Skin epidermis (tissue), 12 donors: Measurements from ENCODE around the gene HEATR1.
A peak's percentile ranks its signal among the peaks of the same experiment; 100 is the strongest.
"Not testable (repeated sequence)": the region's sequence is repeated elsewhere in the genome, so short reads cannot be mapped to it uniquely, and the experiment has no call there.

Experiments
- H3K27ac ChIP-seq, 21 experiments: fragments of 200-600 bp; sonication (generic) in 11 of 21; one replicate each; pipeline ENCODE4 v1.5.0; 2020; ENCODE audit warnings: mild to moderate bottlenecking in 3 of 21, inconsistent platforms in 2 of 21, moderate library complexity in 2 of 21
- H3K4me3 ChIP-seq, 7 experiments: fragments of 200-600 bp; sonication (generic) in 2 of 7; one replicate each; pipeline ENCODE4 v1.5.0; 2020; ENCODE audit warnings: inconsistent platforms in 2 of 7, mild to moderate bottlenecking in 2 of 7, moderate library complexity in 1 of 7

HEATR1 gene

DNA sequence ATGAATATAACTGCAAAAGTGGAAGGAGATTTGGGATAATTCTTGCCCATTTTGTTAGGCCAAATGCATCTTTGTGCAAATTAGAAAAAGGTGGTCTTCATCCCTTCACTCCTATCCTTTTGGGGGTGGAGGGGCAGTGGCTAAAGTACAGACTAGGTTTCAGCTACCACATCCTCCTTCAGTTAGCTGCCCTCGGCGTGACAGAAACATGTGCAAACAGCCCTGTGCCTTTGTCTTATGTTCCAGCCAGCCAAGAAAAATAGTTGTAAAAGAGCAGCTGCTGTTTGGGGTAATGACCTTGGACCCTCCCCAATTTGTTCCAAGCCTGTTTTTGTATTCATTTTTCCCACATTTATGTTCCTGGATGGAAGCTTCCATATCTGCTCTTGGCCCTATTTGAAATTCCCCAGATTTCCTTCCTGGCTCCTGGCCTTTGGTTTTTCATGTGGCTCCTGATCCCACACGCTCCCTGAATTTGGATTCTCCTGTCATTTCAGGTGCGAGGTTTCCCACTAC, 88.8 kb downstream of the HEATR1 start:
- peak overlapping the region in 6 of 21 experiments; percentile 31 to 87 (median 70) for H3K27ac ChIP-seq

DNA sequence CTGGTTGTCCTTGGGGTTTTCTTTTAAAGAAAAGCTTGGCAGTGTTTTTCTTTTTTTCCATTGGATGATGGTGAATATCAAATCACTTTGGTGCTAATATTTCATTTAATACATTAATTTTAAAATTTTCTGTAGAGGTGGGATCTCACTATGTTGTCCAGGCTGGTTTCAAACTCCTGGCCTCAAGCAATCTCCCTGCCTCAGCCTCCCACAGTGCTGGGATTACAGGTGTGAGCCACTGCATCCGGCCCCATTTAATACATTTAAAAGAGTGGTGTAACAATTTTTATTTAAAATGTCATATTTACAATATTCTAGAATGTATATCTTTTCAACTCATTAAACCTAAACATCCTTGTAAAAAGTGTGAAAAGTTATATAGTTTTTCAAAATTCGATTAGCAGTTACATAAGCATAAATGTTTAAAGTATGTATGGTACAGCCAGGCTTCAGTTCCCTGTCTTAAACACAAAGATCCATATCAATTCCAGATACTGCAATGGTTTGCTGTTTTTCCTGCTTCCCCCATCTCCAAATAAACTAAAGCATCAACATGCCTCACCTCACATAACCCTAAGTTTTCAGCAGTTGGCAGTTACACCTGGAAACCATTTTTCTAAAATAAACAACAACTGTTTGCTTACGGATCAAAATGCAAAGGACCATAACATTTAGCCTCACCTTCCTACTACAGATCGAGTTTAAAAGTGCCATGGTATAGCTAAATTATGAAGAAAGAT, 89.4 kb downstream of the HEATR1 start:
- peak overlapping the region in 4 of 21 experiments; percentile 66 to 87 (median 76) for H3K27ac ChIP-seq
- no peak overlapping the region for H3K4me3 ChIP-seq

More for the DNA sequence above, 88.8 kb downstream of the HEATR1 start:
- H3K4me3 ChIP-seq, result no peak overlapping the region

DNA sequence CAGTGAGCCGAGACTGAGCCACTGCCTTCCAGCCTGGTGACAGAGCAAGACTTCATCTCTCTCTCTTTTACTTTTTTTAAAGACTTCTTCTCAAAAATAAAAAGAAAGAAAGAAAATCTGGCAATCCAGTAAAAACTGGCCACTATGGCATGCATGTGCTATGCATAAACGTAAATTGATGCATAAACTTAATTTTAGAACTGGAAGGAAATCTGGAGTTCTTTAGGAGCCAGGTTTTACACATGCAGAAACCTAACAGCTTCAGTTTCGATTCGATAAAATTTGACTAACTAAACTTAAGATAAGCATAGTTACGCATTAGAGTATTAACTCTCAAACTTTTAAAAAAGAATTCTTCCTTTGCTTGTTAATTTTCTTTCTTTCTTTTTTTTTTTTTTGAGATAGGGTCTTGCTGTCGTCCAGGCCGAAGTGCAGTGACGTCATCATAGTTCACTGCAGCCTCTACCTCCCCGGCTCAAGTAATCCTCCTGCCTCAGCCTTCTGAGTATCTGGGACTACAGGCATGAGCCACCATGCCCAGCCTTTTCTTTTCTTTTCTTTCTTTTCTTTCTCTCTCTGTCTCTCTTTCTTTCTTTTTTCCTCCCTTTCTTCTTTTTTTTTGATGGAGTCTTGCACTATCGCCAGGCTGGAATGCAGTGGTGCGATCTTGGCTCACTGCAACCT, 92.4 kb downstream of the HEATR1 start:
- no peak overlapping the region for H3K4me3 ChIP-seq
- no peak overlapping the region for H3K27ac ChIP-seq

DNA sequence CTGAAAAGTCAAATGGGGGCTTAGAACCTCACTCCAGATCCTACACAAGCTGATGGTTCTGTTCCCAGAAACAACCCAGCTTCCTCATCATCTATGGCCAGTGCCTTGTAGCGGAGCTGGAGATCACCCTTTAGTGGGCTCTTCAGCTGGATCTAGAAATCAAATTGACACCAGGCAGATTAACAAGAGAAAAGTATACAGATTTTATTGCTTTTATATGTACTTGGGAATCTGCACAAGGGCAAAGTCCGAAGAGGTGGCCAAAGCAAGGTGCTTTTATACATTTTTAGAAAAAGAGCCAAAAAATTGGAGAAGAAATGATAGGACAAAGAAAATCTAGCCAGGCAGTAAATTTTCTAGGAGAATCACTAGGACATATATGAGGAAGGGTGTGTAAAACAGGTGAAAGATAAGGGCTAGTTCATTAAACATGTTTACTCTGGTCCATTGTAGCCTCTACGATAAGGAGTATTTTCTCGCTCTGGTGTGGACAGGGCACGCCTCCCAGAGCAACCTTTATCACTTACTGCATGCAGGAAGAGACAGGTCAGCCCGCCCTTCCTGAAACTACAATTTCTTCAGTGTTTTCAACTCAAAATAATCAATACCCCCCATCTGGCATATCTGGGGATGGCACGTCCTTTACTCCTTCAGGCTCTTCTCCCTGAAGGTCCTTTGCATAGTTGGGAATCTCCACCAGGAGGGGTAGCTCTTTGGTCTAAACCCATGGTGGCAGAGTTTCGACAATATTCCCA, 94.5 kb downstream of the HEATR1 start:
- Histone ChIP-seq H3K27ac (peak overlapping the region in 1 of 21 experiments; percentile 44), H3K4me3 (no peak overlapping the region)

DNA sequence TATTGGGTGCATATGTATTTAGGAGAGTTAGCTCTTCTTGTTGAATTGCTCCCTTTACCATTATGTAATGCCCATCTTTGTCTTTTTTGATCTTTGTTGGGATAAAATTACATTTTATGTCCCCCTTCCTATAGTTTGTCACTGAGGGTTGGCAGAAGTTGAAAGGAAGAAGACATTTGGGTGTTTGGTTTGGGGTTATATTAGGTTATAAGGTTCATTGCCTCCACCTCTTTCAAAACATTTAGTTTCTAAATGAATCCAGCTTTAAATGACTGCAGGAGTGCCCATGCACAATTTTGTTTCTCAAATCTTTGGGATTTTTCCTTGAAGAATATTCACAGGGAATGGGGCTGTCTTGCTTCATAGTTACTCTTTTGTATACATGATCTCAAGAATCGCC, 95.1 kb downstream of the HEATR1 start:
- Histone ChIP-seq H3K4me3 (no peak overlapping the region), H3K27ac (peak overlapping the region in 1 of 21 experiments; percentile 44)

DNA sequence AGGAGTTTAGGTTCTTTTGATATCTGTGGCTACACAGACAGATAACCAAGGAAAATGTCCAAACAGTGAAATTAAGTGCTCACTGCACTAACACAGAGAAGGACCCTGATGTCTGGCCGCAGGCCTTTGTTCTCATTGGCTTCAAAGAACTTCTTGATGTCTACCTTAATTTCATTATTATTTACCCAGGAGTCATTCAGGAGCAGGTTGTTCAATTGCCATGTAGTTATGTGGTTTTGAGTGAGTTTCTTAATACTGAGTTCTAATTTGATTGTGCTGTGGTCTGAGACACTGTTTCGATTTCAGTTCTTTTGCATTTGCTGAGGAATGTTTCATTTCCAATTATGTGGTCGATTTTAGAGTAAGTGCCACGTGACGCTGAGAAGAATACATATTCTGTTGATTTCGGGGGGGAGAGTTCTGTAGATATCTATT, 95.7 kb downstream of the HEATR1 start:
- Histone ChIP-seq H3K4me3 (no peak overlapping the region), H3K27ac (peak overlapping the region in 1 of 21 experiments; percentile 44)

DNA sequence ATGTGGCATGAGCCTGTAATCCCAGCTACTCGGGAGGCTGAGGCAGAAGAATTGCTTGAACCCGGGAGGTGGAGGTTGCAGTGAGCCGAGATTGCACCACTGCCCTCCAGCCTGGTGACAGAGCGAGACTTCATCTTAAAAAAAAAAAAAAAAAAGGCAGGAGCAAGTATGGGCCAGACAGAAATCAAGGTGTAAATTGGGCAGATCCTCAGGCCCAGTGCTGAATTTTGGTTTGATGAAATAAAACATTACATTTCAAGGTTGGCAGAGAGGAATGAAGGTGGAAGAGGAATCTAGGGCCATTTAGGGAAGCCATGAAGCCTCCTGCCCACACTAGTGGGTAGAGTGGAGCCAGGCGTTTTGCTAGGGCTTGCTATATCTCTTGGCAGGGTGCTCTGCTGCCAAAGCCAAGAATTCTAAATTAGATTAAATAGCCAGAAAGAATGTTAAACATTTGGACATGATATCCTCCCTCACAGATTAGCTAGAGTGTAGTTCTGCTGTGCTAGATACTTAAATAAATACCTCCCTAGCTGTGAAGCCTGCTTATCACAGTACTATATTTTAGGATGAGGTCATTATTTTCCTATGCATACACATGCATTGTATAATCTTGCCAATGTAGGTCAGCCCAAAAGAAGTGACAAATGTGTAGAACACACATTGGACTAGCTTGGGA, 97.2 kb downstream of the HEATR1 start:
- H3K4me3 ChIP-seq, result no peak overlapping the region
- H3K27ac ChIP-seq, result peak overlapping the region in 1 of 21 experiments; percentile 67

DNA sequence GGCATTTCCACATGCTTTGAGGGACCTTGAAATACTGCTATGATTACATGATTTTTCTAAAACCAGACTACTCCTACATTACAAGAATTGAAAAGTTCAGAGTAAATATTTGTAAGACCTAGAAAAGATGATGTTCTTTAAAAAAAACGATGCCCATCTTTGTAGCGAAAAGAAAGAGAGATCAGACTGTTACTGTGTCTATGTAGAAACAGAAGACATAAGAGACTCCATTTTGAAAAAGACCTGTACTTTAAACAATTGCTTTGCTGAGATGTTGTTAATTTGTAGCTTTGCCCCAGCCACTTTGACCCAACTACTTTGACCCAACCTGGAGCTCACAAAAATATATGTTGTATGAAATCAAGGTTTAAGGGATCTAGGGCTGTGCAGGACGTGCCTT, 100.0 kb downstream of the HEATR1 start:
- not testable (repeated sequence) for H3K27ac ChIP-seq

DNA sequence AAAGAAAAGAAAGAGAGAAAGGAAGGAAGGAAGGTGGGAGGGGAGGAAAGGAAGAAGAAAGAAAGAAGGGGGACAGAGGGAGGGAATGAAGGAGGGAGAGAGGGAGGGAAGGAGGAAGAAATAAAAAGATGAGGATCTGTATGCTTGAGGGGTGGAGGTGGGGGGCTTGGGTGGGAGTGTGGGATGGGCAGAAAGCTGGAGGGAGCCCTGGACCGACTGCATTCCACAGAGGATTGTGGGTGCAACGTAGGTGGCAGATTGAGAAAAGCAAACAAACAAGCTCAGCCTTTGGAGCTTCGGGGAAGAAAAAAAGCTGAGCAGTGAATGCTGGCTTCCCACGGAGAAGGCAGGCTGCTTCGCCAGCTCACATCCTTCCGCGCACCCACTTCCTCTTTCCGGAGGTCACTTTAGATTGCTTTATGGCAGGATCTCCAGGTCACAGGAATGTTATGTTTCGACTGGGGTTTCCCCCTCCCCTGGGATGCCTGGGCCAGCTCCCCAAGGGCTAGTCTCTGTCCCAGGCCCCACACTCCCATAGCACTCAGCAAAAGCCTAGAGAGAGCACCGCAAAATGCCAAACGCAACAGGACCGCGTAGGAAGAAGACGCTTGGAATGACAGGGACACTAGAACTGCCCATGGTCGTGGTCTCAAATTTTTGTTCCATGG, 101.2 kb downstream of the HEATR1 start:
- Histone ChIP-seq H3K4me3 (peak overlapping the region in 4 of 7 experiments; percentile 3 to 27 (median 6)), H3K27ac (peak overlapping the region in 18 of 21 experiments; percentile 1 to 88 (median 38))

More for the DNA sequence above, 100.0 kb downstream of the HEATR1 start:
- not testable (repeated sequence) for H3K4me3 ChIP-seq

DNA sequence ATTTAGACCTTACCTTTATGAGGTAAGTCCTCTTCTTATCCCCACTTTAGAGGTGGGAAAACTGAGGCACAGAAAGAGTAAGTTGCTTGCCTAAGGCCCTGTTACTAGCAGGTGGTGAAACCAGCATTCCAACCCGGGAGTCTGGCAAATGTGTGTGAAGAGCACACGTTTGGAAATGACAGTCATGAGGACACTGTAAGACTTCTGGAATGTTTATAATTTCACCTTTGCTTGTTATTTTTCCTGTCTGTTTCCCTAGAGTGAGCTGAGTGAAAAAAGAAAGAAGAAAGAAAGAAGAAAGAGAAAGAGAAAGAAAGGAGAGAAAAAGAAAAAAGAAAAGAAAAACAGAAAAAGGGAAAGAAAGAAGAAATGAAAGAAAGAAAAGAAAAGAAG, 101.7 kb downstream of the HEATR1 start:
- Histone ChIP-seq H3K27ac (peak overlapping the region in 13 of 21 experiments; percentile 1 to 88 (median 39)), H3K4me3 (peak overlapping the region in 2 of 7 experiments; percentile 6 to 27)

DNA sequence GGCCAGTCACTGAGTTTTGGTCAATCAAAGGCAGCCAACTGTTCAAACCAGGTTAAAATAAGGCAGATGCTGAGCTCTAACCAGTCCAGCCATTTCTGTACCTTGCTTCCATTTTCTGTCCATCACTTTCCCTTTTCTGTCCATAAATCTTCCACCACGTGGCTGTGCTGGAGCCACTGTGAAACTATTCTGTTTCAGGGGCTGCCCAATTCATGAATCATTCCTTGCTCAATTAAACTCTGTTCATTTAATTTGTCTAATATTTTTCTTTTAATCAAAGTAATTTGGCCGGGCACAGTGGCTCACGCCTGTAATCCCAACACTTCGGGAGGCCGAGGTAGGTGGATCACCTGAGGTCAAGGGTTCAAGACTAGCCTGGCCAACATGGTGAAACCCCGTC, 103.2 kb downstream of the HEATR1 start:
- Histone ChIP-seq H3K27ac (no peak overlapping the region), H3K4me3 (no peak overlapping the region)
